ENCODE data around the gene AKT3.

DNA sequence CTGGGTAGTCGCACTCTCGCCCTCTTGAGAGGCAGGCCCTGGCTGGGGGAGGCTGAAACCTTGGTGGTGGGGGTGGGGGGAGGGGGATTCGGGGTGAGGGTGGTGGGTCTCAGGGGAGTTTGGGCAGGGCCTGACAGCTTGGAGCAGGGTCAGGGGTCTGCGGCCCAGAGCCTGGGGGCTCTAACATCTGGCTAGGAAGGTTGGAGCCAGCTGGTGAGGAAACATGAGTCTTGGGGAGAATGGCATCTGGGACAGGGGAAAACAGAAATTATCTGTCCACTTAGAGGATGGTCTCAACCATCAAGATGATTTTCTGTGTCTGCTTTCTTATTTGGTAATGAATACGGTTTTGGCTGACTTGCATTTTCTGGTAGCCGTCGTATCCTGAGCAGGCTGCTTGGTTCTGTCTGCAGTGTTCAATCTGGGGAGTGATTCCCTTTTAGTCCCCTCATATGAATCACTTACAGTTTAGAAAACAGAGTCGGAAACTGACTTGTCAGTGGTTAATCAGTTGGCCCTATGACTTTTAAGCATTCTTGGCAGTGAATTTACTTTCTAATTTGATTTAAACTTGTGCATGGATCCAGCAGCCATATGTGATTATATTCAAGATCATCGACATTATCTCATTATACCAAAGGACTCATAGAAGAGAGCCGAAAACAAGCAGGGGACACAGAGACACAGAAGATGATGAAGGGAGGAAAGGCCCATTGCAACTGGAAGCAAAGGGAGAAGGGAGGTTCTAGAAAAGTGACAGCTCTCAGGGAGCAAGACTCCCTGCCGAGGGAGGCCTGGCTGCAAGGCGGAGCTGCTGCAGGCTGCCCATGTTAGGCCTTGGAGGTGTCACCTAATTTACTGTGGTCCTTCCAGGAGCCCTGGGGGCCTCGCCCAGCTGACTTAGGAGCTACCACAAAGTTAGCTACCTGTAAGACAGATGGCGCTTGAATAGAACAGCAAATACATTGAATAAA lies 356.6 kb downstream of the AKT3 start:
- TF ChIP-seq, protein P1, sequence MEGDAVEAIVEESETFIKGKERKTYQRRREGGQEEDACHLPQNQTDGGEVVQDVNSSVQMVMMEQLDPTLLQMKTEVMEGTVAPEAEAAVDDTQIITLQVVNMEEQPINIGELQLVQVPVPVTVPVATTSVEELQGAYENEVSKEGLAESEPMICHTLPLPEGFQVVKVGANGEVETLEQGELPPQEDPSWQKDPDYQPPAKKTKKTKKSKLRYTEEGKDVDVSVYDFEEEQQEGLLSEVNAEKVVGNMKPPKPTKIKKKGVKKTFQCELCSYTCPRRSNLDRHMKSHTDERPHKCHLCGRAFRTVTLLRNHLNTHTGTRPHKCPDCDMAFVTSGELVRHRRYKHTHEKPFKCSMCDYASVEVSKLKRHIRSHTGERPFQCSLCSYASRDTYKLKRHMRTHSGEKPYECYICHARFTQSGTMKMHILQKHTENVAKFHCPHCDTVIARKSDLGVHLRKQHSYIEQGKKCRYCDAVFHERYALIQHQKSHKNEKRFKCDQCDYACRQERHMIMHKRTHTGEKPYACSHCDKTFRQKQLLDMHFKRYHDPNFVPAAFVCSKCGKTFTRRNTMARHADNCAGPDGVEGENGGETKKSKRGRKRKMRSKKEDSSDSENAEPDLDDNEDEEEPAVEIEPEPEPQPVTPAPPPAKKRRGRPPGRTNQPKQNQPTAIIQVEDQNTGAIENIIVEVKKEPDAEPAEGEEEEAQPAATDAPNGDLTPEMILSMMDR (IDR thresholded peaks at IDR 0.05 in 4 of 5, conservative IDR thresholded peaks at IDR 0.05 in 1 of 5) = no peak
- no peak for TF ChIP-seq POLR2A (IDR thresholded peaks at IDR 0.05)

All from gastrocnemius medialis (tissue), 4 donors.